GM21825 (cell line): ENCODE data around the gene DLEC1.
"Not testable (repeated sequence)": the region's sequence is repeated elsewhere in the genome, so short reads cannot be mapped to it uniquely, and the experiment has no call there.

Experiments used
- ATAC-seq: cut with Tn5 transposase; IDR thresholded peaks from one replicate; pipeline ENCODE4 v1.9.1; 2021; ENCODE audit warnings: mild to moderate bottlenecking, moderate library complexity; ENCODE audit not compliant: unreplicated experiment

DLEC1 gene

GRCh38 chr3:38135621-38136277, 96.7 kb downstream of the DLEC1 start:
- ATAC-seq = not testable (repeated sequence)

- ATAC-seq = no peak
Observed at GRCh38 chr3:38136393-38136776, 97.4 kb downstream of the DLEC1 start.

GRCh38 chr3:38136777-38137614, 98.0 kb downstream of the DLEC1 start, which contains the start of gene ACAA1:
ACAA1 (minus strand) TSS chr3:38137127; CDS start chr3:38137035, 92 bp downstream.
- ATAC-seq = peak; percentile 86

- ATAC-seq = peak; percentile 0
Observed at GRCh38 chr3:38137615-38138348, 98.8 kb downstream of the DLEC1 start.

- ATAC-seq = peak; percentile 47
Observed at GRCh38 chr3:38138349-38139190, 99.6 kb downstream of the DLEC1 start, which contains the start of gene MYD88. MYD88 (plus strand) TSS chr3:38138661; CDS start chr3:38138701, 40 bp downstream.

- ATAC-seq = no peak
Observed at GRCh38 chr3:38139191-38139590, 100.2 kb downstream of the DLEC1 start.

GRCh38 chr3:38139652-38140051, 100.6 kb downstream of the DLEC1 start:
- ATAC-seq = no peak

GRCh38 chr3:38140326-38141172, 101.5 kb downstream of the DLEC1 start:
- ATAC-seq = no peak

- ATAC-seq = no peak
Observed at GRCh38 chr3:38141173-38141951, 102.4 kb downstream of the DLEC1 start.

GRCh38 chr3:38141952-38142273, 102.9 kb downstream of the DLEC1 start:
- ATAC-seq = no peak

GRCh38 chr3:38142959-38143358, 104.0 kb downstream of the DLEC1 start:
- no peak for ATAC-seq

- ATAC-seq = no peak
Observed at GRCh38 chr3:38143511-38143910, 104.5 kb downstream of the DLEC1 start.

GRCh38 chr3:38146504-38146903, 107.5 kb downstream of the DLEC1 start:
- no peak for ATAC-seq

GRCh38 chr3:38147421-38147820, 108.4 kb downstream of the DLEC1 start:
- ATAC-seq = no peak

- ATAC-seq = no peak
Observed at GRCh38 chr3:38148311-38148882, 109.4 kb downstream of the DLEC1 start.

- ATAC-seq = no peak
Observed at GRCh38 chr3:38149708-38150107, 110.7 kb downstream of the DLEC1 start.

GRCh38 chr3:38150780-38151528, 111.9 kb downstream of the DLEC1 start:
- ATAC-seq = no peak
